ENCODE results near the gene GORASP1. TPM values are rescaled to one million over a fixed set of nuclear protein-coding genes. Genes with fewer than 3 reads are reported as not detected.

GORASP1 gene
- polyA plus RNA-seq, 3 donors, result 23.2 to 105 (median 31.2) TPM

DNA sequence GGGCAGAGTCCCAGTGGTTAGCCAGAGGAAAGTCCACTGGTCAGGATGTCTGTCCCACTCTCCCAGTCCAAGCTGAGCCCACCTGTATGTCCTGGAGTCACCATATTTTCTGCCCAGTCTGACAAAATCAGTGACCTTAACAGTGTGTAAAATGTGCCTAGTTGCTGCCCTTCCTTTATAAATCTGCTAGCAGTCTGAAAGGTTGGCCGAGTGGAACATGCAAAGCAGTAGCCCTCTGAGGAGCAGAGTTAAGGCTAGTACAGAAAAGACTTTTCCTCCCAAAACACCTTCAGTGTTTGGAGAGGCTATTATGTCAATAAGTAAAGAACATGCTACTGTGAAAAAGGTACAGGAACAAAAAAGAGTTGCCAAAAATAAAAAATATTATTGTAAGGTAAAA, 15.4 kb upstream of the GORASP1 start:
- Mint-ChIP-seq H3K27me3 (ENCODE audit: low read depth in 3 of 3) (peaks cover 5 to 12% (median 6%) of the 10 kb centered on the region in 3 donors), H3K36me3 (peaks cover 4% of the 10 kb centered on the region in 2 donors), H3K4me3 (no peak overlapping the region), H3K4me1 (peaks cover 21% of the 10 kb centered on the region), H3K9me3 (no peaks in the 10 kb centered on the region), H3K27ac (peak overlapping the region in 1 of 7 donors; percentile 59)
- Histone ChIP-seq H3K79me2 (ENCODE audit: insufficient read depth, low read length) (no peaks in the 10 kb centered on the region), H2AFZ (ENCODE audit: insufficient read depth, low read depth, low read length, poor library complexity, severe bottlenecking) (no peak overlapping the region), H3K9ac (ENCODE audit: insufficient read depth, low read length, poor library complexity, severe bottlenecking) (no peak overlapping the region), H3K9me3 (replicated peaks in 1 of 2; ENCODE audit: control insufficient read depth in 1 of 2, insufficient read depth in 1 of 2, low read length in 2 of 2) (no peaks in the 10 kb centered on the region), H3K4me1 (ENCODE audit: control insufficient read depth in 1 of 2, insufficient read depth in 2 of 2, low read length in 2 of 2) (peaks cover 16% of the 10 kb centered on the region in 2 donors), H3K36me3 (replicated peaks in 1 of 2; ENCODE audit: control insufficient read depth in 1 of 2, insufficient read depth in 2 of 2, low read length in 2 of 2) (no peaks in the 10 kb centered on the region), H3K4me3 (replicated peaks in 1 of 3; ENCODE audit: low read depth in 2 of 3, low read length in 3 of 3) (no peak overlapping the region), H4K20me1 (ENCODE audit: insufficient read depth, low read length) (no peaks in the 10 kb centered on the region), H3K27ac (ENCODE audit: low read depth in 1 of 2, low read length in 2 of 2) (no peak overlapping the region), H3K27me3 (ENCODE audit: control insufficient read depth in 2 of 2, insufficient read depth in 2 of 2, low read length in 2 of 2) (no peaks in the 10 kb centered on the region), H3K4me2 (replicated peaks; ENCODE audit: extremely low read depth, low read length, poor library complexity, severe bottlenecking) (no peak overlapping the region)
- no peak for DNase-seq
- intact Hi-C loops (cut with micrococcal nuclease), result no loop called here
- TF ChIP-seq CTCF (IDR thresholded peaks at IDR 0.05), result no peak
- WGBS (ENCODE audit: insufficient coverage), result no CpG with 5 or more reads among the region's 1 CpG

GRCh38 chr3:39121621-39122020, 14.2 kb upstream of the GORASP1 start:
- Histone ChIP-seq H3K79me2 (ENCODE audit: insufficient read depth, low read length) (no peaks in the 10 kb centered on the region), H3K9me3 (replicated peaks in 1 of 2; ENCODE audit: control insufficient read depth in 1 of 2, insufficient read depth in 1 of 2, low read length in 2 of 2) (no peaks in the 10 kb centered on the region), H4K20me1 (ENCODE audit: insufficient read depth, low read length) (no peaks in the 10 kb centered on the region), H3K9ac (ENCODE audit: insufficient read depth, low read length, poor library complexity, severe bottlenecking) (no peak overlapping the region), H3K36me3 (replicated peaks in 1 of 2; ENCODE audit: control insufficient read depth in 1 of 2, insufficient read depth in 2 of 2, low read length in 2 of 2) (no peaks in the 10 kb centered on the region), H3K27ac (ENCODE audit: low read depth in 1 of 2, low read length in 2 of 2) (no peak overlapping the region), H3K4me1 (ENCODE audit: control insufficient read depth in 1 of 2, insufficient read depth in 2 of 2, low read length in 2 of 2) (peaks cover 4% of the 10 kb centered on the region in 2 donors), H3K27me3 (ENCODE audit: control insufficient read depth in 2 of 2, insufficient read depth in 2 of 2, low read length in 2 of 2) (no peaks in the 10 kb centered on the region), H3K4me2 (replicated peaks; ENCODE audit: extremely low read depth, low read length, poor library complexity, severe bottlenecking) (no peak overlapping the region), H2AFZ (ENCODE audit: insufficient read depth, low read depth, low read length, poor library complexity, severe bottlenecking) (no peak overlapping the region), H3K4me3 (replicated peaks in 1 of 3; ENCODE audit: low read depth in 2 of 3, low read length in 3 of 3) (no peak overlapping the region)
- H3K9me3 Mint-ChIP-seq, result no peaks in the 10 kb centered on the region
- peaks cover 5 to 12% (median 6%) of the 10 kb centered on the region in 3 donors for H3K27me3 Mint-ChIP-seq (ENCODE audit: low read depth in 3 of 3)
- intact Hi-C loops (cut with micrococcal nuclease), result no loop called here
- no peak for DNase-seq
- H3K27ac Mint-ChIP-seq, result no peak overlapping the region
- peaks cover 9% of the 10 kb centered on the region for H3K4me1 Mint-ChIP-seq
- no peak for TF ChIP-seq CTCF (IDR thresholded peaks at IDR 0.05)
- no CpG with 5 or more reads among the region's 2 CpGs for WGBS (ENCODE audit: insufficient coverage)
- peaks cover 4% of the 10 kb centered on the region in 2 donors for H3K36me3 Mint-ChIP-seq
- H3K4me3 Mint-ChIP-seq, result no peak overlapping the region

All from CD14-positive monocyte (primary cell).